H1 (cell line): Measurements from ENCODE around the gene PROZ. TPM values are rescaled to one million over a fixed set of nuclear protein-coding genes. Genes with fewer than 3 reads are reported as not detected.

ENCODE experiments used
- CTCF ChIA-PET: fragments of 300-600 bp; sonication (Branson Sonifier 250); formaldehyde crosslinking; loops from one replicate; lab custom pipeline; 2021; ENCODE audit not compliant: partially characterized antibody; lab: Charles Lee
- POLR2A ChIA-PET: fragments of 300-600 bp; sonication (Branson Sonifier 250); formaldehyde crosslinking; loops from one replicate; lab custom pipeline; 2021; ENCODE audit warnings: inconsistent platforms; ENCODE audit not compliant: partially characterized antibody; lab: Charles Lee
- DNase-seq, 2 experiments: peaks; one replicate each; pipeline versions ENCODE4 v3.0.0 to v3.0.0-alpha.2; 2010 to 2022; ENCODE audit warnings: low spot score in 2 of 2, low read depth in 1 of 2, mixed read lengths in 1 of 2
- FAIRE-seq: peaks from 2 replicates; lab custom pipeline; 2011; peaks lifted over from hg19 to GRCh38; lab: Jason Lieb, UNC
- H2AFZ ChIP-seq: 2 replicates; pipeline ENCODE4 v1.8.1; 2012; ENCODE audit warnings: low read length, inconsistent platforms
- H2AK5ac ChIP-seq: 2 replicates; pipeline ENCODE4 v1.6.1; 2013; ENCODE audit warnings: low read depth, low read length
- H2BK120ac ChIP-seq: replicated peaks from 2 replicates; pipeline ENCODE3; 2013; ENCODE audit warnings: low read depth, low read length, inconsistent platforms
- H2BK12ac ChIP-seq: 2 replicates; pipeline ENCODE4 v1.6.1; 2013; ENCODE audit warnings: low read depth, low read length
- H2BK15ac ChIP-seq: 2 replicates; pipeline ENCODE4 v1.6.1; 2013; ENCODE audit warnings: low read length
- H2BK20ac ChIP-seq: 2 replicates; pipeline ENCODE4 v1.6.1; 2013; ENCODE audit warnings: low read length
- H2BK5ac ChIP-seq: 2 replicates; pipeline ENCODE4 v1.6.1; 2013; ENCODE audit warnings: low read depth, low read length
- H3K14ac ChIP-seq: 2 replicates; pipeline ENCODE4 v1.6.1; 2013; ENCODE audit warnings: inconsistent platforms; ENCODE audit not compliant: insufficient read length
- H3K18ac ChIP-seq: 2 replicates; pipeline ENCODE4 v1.6.1; 2013; ENCODE audit warnings: low read length; ENCODE audit errors: extremely low read depth
- H3K23ac ChIP-seq: 2 replicates; pipeline ENCODE4 v1.6.1; 2013; ENCODE audit warnings: inconsistent platforms; ENCODE audit not compliant: insufficient read length
- H3K23me2 ChIP-seq: 2 replicates; pipeline ENCODE4 v1.6.1; 2013; ENCODE audit warnings: low read depth, low read length
- H3K27ac ChIP-seq: 2 replicates; pipeline ENCODE4 v1.6.1; 2011; ENCODE audit warnings: low read depth, low read length, inconsistent platforms
- H3K27me3 ChIP-seq, 4 experiments: replicated peaks in 1 of 4; 1 replicate in 1 of 4; 2 replicates in 3 of 4; pipeline versions ENCODE4 v1.6.1 to v1.8.1; 2011 to 2013; ENCODE audit warnings: low read length in 3 of 4, mild to moderate bottlenecking in 3 of 4, inconsistent platforms in 2 of 4, mixed read lengths in 2 of 4, moderate library complexity in 1 of 4; ENCODE audit not compliant: control insufficient read depth in 3 of 4, insufficient read depth in 3 of 4; ENCODE audit errors: extremely low read depth in 1 of 4
- H3K36me3 ChIP-seq, 4 experiments: 2 replicates each; pipeline versions ENCODE4 v1.6.1 to v1.8.1; 2011 to 2013; ENCODE audit warnings: mild to moderate bottlenecking in 4 of 4, low read length in 3 of 4, moderate library complexity in 2 of 4, control low read depth in 1 of 4, inconsistent platforms in 1 of 4; ENCODE audit not compliant: insufficient read depth in 4 of 4, control insufficient read depth in 2 of 4
- H3K4ac ChIP-seq: replicated peaks from 2 replicates; pipeline ENCODE3; 2013; ENCODE audit warnings: low read length, low read depth, mixed read lengths, inconsistent platforms; ENCODE audit not compliant: insufficient read length
- H3K4me1 ChIP-seq, 4 experiments: replicated peaks in 1 of 4; 1 replicate in 1 of 4; 2 replicates in 3 of 4; pipeline versions ENCODE4 v1.6.1 to v1.8.1; 2011 to 2013; ENCODE audit warnings: low read length in 3 of 4, inconsistent platforms in 2 of 4, mixed read lengths in 1 of 4; ENCODE audit not compliant: insufficient read depth in 4 of 4, control insufficient read depth in 3 of 4
- H3K4me2 ChIP-seq, 2 experiments: 2 replicates each; pipeline versions ENCODE4 v1.6.1 to v1.8.1; 2011 to 2013; ENCODE audit warnings: low read depth in 2 of 2, low read length in 2 of 2, control low read depth in 1 of 2, inconsistent platforms in 1 of 2, mild to moderate bottlenecking in 1 of 2; ENCODE audit not compliant: insufficient read depth in 1 of 2
- H3K4me3 ChIP-seq, 4 experiments: fragments of 200-600, 300-600 bp in 1 of 4; sonication (generic), shearing (Covaris generic), sonication (Bioruptor Twin) in 1 of 4; 2 replicates each; pipeline versions ENCODE4 v1.5.1 to v1.8.1; 2011 to 2016; ENCODE audit warnings: low read length in 4 of 4, low read depth in 3 of 4, control low read depth in 2 of 4, inconsistent platforms in 2 of 4, mild to moderate bottlenecking in 2 of 4, mixed read lengths in 1 of 4, moderate library complexity in 1 of 4; ENCODE audit not compliant: insufficient read depth in 2 of 4; ENCODE audit errors: extremely low read depth in 1 of 4
- H3K56ac ChIP-seq: replicated peaks from 2 replicates; pipeline ENCODE3; 2013; ENCODE audit warnings: low read depth, mild to moderate bottlenecking, mixed read lengths, low read length, inconsistent platforms; ENCODE audit not compliant: insufficient read length
- H3K79me1 ChIP-seq: 2 replicates; pipeline ENCODE4 v1.6.1; 2013; ENCODE audit warnings: low read depth, low read length, control low read depth
- H3K79me2 ChIP-seq, 2 experiments: 2 replicates each; pipeline versions ENCODE4 v1.6.1 to v1.8.1; 2012 to 2013; ENCODE audit warnings: low read length in 2 of 2, mild to moderate bottlenecking in 2 of 2, inconsistent platforms in 1 of 2; ENCODE audit not compliant: insufficient read depth in 2 of 2, control insufficient read depth in 1 of 2
- H3K9ac ChIP-seq, 4 experiments: replicated peaks in 1 of 4; 1 replicate in 1 of 4; 2 replicates in 3 of 4; pipeline versions ENCODE4 v1.6.1 to v1.8.1; 2011 to 2013; ENCODE audit warnings: low read depth in 3 of 4, low read length in 3 of 4, control low read depth in 2 of 4, mild to moderate bottlenecking in 2 of 4, moderate library complexity in 2 of 4, inconsistent platforms in 1 of 4; ENCODE audit errors: extremely low read depth in 1 of 4
- H3K9me3 ChIP-seq, 2 experiments: 2 replicates each; pipeline versions ENCODE4 v1.6.1 to v1.8.1; 2012 to 2013; ENCODE audit warnings: mild to moderate bottlenecking in 2 of 2, moderate library complexity in 2 of 2, control low read depth in 1 of 2, inconsistent platforms in 1 of 2, low read depth in 1 of 2, low read length in 1 of 2, mixed read lengths in 1 of 2; ENCODE audit not compliant: insufficient read depth in 2 of 2
- H4K20me1 ChIP-seq, 2 experiments: replicated peaks in 1 of 2; 2 replicates each; pipeline versions ENCODE3 to v1.8.1; 2011 to 2013; ENCODE audit warnings: inconsistent platforms in 2 of 2, low read length in 2 of 2, mild to moderate bottlenecking in 1 of 2; ENCODE audit not compliant: insufficient read depth in 2 of 2, control insufficient read depth in 1 of 2
- H4K5ac ChIP-seq: 2 replicates; pipeline ENCODE4 v1.6.1; 2013; ENCODE audit warnings: low read length, low read depth, mixed read lengths, inconsistent platforms; ENCODE audit not compliant: insufficient read length
- H4K8ac ChIP-seq: 2 replicates; pipeline ENCODE4 v1.8.0; 2013; ENCODE audit warnings: mild to moderate bottlenecking, moderate library complexity, low read length, inconsistent platforms; ENCODE audit not compliant: insufficient read depth; ENCODE audit errors: extremely low read depth
- H4K91ac ChIP-seq: replicated peaks from 2 replicates; pipeline ENCODE3; 2013; ENCODE audit warnings: low read length, mixed read lengths, inconsistent platforms; ENCODE audit not compliant: insufficient read length
- ASH2L ChIP-seq: fragments of 200-600, 300-600 bp; sonication (generic); IDR thresholded peaks from one replicate; pipeline ENCODE4 v1.7.1; 2017; ENCODE audit warnings: low read length
- FOSL1 ChIP-seq: IDR thresholded peaks from 2 replicates; pipeline ENCODE4 v1.6.1; 2011; ENCODE audit warnings: mild to moderate bottlenecking, low read depth, low read length, moderate library complexity; ENCODE audit not compliant: insufficient read depth
- WGBS, 2 experiments: shearing (Covaris generic) in 1 of 2; methylation state at CpG; one replicate each; pipeline versions ENCODE4 v1.1.6 to v1.1.7; 2013 to 2015; ENCODE audit warnings: low lambda C conversion rate in 2 of 2, mixed read lengths in 2 of 2, inconsistent platforms in 1 of 2, low coverage in 1 of 2, missing lambda C conversion rate in 1 of 2; ENCODE audit not compliant: insufficient replicate concordance in 2 of 2, insufficient coverage in 1 of 2, insufficient read length in 1 of 2; ENCODE audit errors: extremely low coverage in 1 of 2, missing lambda C conversion rate in 1 of 2; 5-methylcytosine and 5-hydroxymethylcytosine counted together
- polyA plus RNA-seq, 7 experiments: library from polyadenylated mRNA; depleted of rRNA in 3 of 7; stranded (reverse) in 5 of 7; unstranded in 2 of 7; fragments of >200 nt in 5 of 7; fragments of 200-250 nt in 2 of 7; gene quantifications; 1 replicate in 5 of 7; 2 replicates in 1 of 7; 4 replicates in 1 of 7; pipeline versions ENCODE4 v1.2.1 to v1.2.3, GENCODE V29; 2011 to 2013; ENCODE audit warnings: missing spikeins in 2 of 7, mixed read lengths in 2 of 7
- total RNA-seq: library from RNA; stranded (reverse); fragmentation: NEBNext Ultra II Directional; extraction: Animal tissue kit (Norgen Biotek cat#: 25700); gene quantifications from 2 replicates; pipeline ENCODE4 v1.2.1, GENCODE V29; 2021
- TF ChIP-seq, protein P1 (sequence below): IDR thresholded peaks from 2 replicates; pipeline ENCODE4 v1.6.1; 2012; ENCODE audit warnings: low read length, inconsistent platforms

Gene PROZ
- total and polyA plus RNA-seq, 2 of the 8 experiments (the other 6 are each of a cell fraction or from before 2014, with no cell fraction given) = not detected

GRCh38 chr13:113115363-113116205 is 42.9 kb upstream of the PROZ start:
- no peak overlapping the region for H3K56ac ChIP-seq
- no peak overlapping the region for H4K8ac ChIP-seq
- DNase-seq = peak in 1 of 2 experiments; percentile 33
- no peak overlapping the region for H2BK120ac ChIP-seq
- H2AK5ac ChIP-seq = 0 out of 2 replicates have a peak overlapping the region, but pooled peaks have one; percentile 82
- FAIRE-seq = no peak
- H3K23me2 ChIP-seq = peaks cover 1% of the 10 kb centered on the region; the same call in 1 of the 2 replicates
- no peak overlapping the region for H3K4ac ChIP-seq
- 85% methylated on average over 21 of the region's 21 CpGs; no CpG with 5 or more reads in 1 of the 2 experiments for WGBS, 2 experiments
- no peaks in the 10 kb centered on the region for H3K4me1 ChIP-seq
- peaks cover 0 to 4% of the 10 kb centered on the region in 2 experiments for H4K20me1 ChIP-seq
- no peak overlapping the region for H3K4me2 ChIP-seq
- H2AFZ ChIP-seq = no peak overlapping the region
- peaks cover 6 to 7% (median 7%) of the 10 kb centered on the region in 4 experiments; a peak in 6 of 7 replicates for H3K27me3 ChIP-seq
- no peak overlapping the region for H2BK12ac ChIP-seq
- H3K27ac ChIP-seq = no peak overlapping the region
- POLR2A ChIA-PET = interaction anchor here (1.0 to 1.1 kb wide), 2 partner anchors 14 to 20 kb away, joined by 3 to 4 read pairs; no protein-coding TSS in a partner anchor
- H3K79me1 ChIP-seq = no peaks in the 10 kb centered on the region
- no peaks in the 10 kb centered on the region for H3K79me2 ChIP-seq
- H3K36me3 ChIP-seq = no peaks in the 10 kb centered on the region; a peak in 1 of 8 replicates
- no peak overlapping the region for H2BK5ac ChIP-seq
- H3K4me3 ChIP-seq = no peak overlapping the region
- H4K5ac ChIP-seq = no peak overlapping the region
- CTCF ChIA-PET = interaction anchor here (1.0 to 2.1 kb wide), 5 partner anchors 9 to 160 kb away, joined by 3 to 13 read pairs (median 3); no protein-coding TSS in a partner anchor
- no peak overlapping the region for H2BK15ac ChIP-seq
- H3K9me3 ChIP-seq = peaks cover 4 to 6% of the 10 kb centered on the region in 2 experiments; a peak in 2 of 4 replicates
- H3K23ac ChIP-seq = no peak overlapping the region
- no peak overlapping the region for H3K9ac ChIP-seq
- no peak overlapping the region for H3K18ac ChIP-seq
- no peak overlapping the region for H3K14ac ChIP-seq
- H2BK20ac ChIP-seq = no peak overlapping the region
- no peak overlapping the region for H4K91ac ChIP-seq
- TF ChIP-seq FOSL1 (no peak), ASH2L (no peak)
- TF ChIP-seq, protein P1, sequence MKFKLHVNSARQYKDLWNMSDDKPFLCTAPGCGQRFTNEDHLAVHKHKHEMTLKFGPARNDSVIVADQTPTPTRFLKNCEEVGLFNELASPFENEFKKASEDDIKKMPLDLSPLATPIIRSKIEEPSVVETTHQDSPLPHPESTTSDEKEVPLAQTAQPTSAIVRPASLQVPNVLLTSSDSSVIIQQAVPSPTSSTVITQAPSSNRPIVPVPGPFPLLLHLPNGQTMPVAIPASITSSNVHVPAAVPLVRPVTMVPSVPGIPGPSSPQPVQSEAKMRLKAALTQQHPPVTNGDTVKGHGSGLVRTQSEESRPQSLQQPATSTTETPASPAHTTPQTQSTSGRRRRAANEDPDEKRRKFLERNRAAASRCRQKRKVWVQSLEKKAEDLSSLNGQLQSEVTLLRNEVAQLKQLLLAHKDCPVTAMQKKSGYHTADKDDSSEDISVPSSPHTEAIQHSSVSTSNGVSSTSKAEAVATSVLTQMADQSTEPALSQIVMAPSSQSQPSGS = no peak
